ENCODE results near the gene CACNA1D.

Gene CACNA1D

DNA sequence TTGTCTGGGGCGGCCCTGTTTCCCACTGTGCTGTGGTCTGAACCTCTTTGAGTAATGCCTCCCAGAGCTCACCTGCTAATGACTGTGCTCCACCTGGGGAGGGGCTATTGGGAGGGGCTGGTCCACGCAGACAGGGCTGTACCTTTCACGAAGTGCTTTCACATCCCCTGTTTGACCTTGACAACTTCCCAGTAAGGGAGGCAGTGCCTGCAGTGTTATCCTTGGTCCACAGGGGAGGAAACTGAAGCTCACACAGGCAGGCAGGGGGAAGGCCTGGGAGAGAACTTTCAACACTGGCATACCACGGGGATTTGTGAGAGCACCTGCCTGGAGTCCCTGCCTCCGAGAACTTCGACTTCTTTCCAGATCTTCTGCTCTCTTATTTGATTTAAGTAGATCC, 91.2 kb downstream of the CACNA1D start:
- DNase-seq (ENCODE audit: insufficient read length): no peak
- no peak for TF ChIP-seq POLR2A (IDR thresholded peaks at IDR 0.05; ENCODE audit: low read depth, low read length)
- no peak for TF ChIP-seq TAF1 (IDR thresholded peaks at IDR 0.05; ENCODE audit: borderline replicate concordance, low read depth, low read length)
- no peak for TF ChIP-seq POLR2AphosphoS5 (IDR thresholded peaks at IDR 0.05; ENCODE audit: low read depth, low read length)
- FAIRE-seq: no peak

DNA sequence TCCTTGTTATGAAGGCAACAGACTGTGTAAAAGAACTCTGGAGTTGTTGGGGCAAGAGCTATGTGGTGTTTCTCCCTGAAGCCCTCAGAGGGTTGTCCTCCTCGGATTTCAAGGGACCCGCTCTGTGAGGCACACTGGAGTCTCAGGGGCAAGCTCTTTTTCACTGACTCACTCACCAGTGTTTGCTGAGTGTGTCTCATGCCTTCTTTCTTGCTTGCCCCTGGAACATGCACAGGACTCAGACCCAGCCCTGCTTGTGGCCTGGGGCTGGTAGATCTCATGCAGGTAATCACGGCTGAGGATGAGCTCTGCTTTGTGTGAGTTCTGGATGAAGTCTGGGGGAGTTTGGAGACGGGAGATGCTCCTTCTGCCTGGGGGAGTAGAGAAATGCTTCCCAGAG, 93.7 kb downstream of the CACNA1D start:
- FAIRE-seq: no peak
- no peak for TF ChIP-seq POLR2AphosphoS5 (IDR thresholded peaks at IDR 0.05; ENCODE audit: low read depth, low read length)
- no peak for TF ChIP-seq POLR2A (IDR thresholded peaks at IDR 0.05; ENCODE audit: low read depth, low read length)
- TF ChIP-seq TAF1 (IDR thresholded peaks at IDR 0.05; ENCODE audit: borderline replicate concordance, low read depth, low read length): no peak

DNA sequence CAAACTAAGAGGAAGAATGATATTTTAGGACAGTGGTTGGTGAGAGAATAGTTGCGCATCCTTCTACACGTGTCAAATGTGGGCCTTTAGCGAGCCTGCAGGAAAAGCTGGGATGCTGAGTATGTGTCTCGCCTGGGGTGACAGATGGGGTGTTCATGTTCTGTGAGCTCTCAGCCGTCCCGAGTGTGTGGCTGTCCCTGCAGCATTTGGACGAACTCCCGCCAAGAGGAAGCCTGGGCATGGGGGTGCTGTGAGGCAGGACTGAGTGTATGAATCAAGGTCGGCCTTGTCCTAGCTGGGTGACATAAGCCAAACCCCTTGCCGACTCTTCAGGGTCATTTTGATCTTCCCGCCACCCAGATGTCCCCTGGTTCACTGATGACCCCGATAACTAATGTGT, 94.8 kb downstream of the CACNA1D start:
- FAIRE-seq: no peak
- TF ChIP-seq POLR2A (IDR thresholded peaks at IDR 0.05; ENCODE audit: low read depth, low read length) (no peak), POLR2AphosphoS5 (IDR thresholded peaks at IDR 0.05; ENCODE audit: low read depth, low read length) (no peak), TAF1 (IDR thresholded peaks at IDR 0.05; ENCODE audit: borderline replicate concordance, low read depth, low read length) (no peak)

More for the DNA sequence above, 93.7 kb downstream of the CACNA1D start:
- DNase-seq (ENCODE audit: insufficient read length): no peak

DNA sequence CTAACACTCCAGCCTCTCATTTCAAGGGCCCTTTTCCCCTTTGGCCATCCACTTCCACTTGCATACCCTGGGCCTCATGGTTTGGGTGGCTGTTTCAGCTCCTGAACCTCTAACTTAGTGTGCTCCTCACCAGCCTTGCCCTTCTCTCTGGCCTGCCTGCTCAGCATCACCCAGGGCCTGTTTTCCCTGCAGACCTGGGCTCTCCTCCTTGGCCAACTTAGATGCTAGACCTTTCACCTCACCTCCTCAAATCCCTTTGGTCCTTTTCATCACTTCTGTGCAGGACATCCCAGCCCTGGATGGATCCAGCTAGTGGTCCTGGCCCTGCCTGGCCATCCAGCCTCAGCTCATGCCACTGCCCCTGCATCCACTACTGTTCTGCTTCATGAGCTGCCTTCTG, 95.4 kb downstream of the CACNA1D start:
- no peak for FAIRE-seq
- TF ChIP-seq TAF1 (IDR thresholded peaks at IDR 0.05; ENCODE audit: borderline replicate concordance, low read depth, low read length) (no peak), POLR2A (IDR thresholded peaks at IDR 0.05; ENCODE audit: low read depth, low read length) (no peak), POLR2AphosphoS5 (IDR thresholded peaks at IDR 0.05; ENCODE audit: low read depth, low read length) (no peak)
- no peak for DNase-seq (ENCODE audit: insufficient read length)

More for the DNA sequence above, 94.8 kb downstream of the CACNA1D start:
- no peak for DNase-seq (ENCODE audit: insufficient read length)

DNA sequence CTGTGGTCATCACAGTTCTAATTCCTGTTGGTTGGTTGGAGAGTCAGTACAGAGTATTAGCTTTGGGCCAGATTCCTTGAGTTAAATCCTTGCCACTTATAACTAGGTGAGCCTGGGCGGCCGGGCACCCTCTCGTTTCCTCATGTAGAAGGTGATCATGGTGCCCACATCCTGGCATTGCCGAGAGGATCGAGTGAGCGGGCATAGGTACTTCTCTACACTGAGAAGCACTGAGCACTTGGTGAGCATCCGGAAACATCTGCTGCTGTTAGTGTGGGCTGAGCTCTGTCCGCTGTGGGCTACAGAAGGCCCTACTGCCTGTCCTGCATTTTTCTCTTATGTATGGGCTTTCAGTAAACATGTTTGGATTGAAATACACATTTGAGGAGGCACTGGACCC, 96.2 kb downstream of the CACNA1D start:
- FAIRE-seq (no peak), DNase-seq (ENCODE audit: insufficient read length) (no peak)
- no peak for TF ChIP-seq POLR2A (IDR thresholded peaks at IDR 0.05; ENCODE audit: low read depth, low read length)
- no peak for TF ChIP-seq POLR2AphosphoS5 (IDR thresholded peaks at IDR 0.05; ENCODE audit: low read depth, low read length)
- no peak for TF ChIP-seq TAF1 (IDR thresholded peaks at IDR 0.05; ENCODE audit: borderline replicate concordance, low read depth, low read length)

DNA sequence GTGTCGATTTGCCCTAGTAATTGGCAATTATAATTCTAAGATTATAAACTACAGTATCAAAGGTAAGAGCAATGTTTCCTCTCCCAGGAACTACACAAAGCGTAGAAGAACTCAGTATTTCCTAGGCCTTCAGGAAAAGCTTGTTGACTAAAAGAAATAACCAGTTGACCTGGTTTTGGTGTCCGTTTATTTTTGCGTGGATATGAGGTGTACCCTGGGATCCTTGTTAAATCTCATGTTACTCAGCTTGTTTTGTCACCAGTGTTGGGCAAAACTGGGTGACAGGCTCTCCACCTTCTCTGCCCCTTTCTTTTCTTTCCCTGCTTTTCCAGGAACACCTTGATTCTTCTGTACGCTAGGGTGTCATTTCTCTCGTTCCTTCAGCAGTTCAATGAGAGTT, 97.2 kb downstream of the CACNA1D start:
- FAIRE-seq (no peak), DNase-seq (ENCODE audit: insufficient read length) (no peak)
- no peak for TF ChIP-seq POLR2A (IDR thresholded peaks at IDR 0.05; ENCODE audit: low read depth, low read length)
- no peak for TF ChIP-seq TAF1 (IDR thresholded peaks at IDR 0.05; ENCODE audit: borderline replicate concordance, low read depth, low read length)
- TF ChIP-seq POLR2AphosphoS5 (IDR thresholded peaks at IDR 0.05; ENCODE audit: low read depth, low read length): no peak

DNA sequence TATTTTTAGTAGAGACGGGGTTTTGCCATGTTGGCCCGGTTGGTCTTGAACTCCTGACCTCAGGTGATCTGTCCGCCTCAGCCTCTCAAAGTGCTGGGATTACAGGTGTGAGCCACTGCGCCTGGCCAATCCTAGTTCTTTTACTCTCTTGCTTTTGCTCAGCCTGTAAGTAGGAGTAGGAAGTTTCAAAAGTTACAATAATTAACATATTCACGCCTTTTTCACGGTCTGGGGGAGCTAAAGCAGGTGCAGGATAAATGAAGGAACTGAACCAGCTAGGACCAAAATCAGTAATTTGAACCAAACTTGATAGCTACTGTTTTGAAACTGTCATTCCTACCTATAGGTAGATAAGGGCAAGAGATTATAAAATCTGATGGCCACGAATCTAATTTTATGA, 98.5 kb downstream of the CACNA1D start:
- TF ChIP-seq POLR2A (IDR thresholded peaks at IDR 0.05; ENCODE audit: low read depth, low read length): no peak
- no peak for TF ChIP-seq TAF1 (IDR thresholded peaks at IDR 0.05; ENCODE audit: borderline replicate concordance, low read depth, low read length)
- TF ChIP-seq POLR2AphosphoS5 (IDR thresholded peaks at IDR 0.05; ENCODE audit: low read depth, low read length): no peak
- DNase-seq (ENCODE audit: insufficient read length): no peak
- no peak for FAIRE-seq

DNA sequence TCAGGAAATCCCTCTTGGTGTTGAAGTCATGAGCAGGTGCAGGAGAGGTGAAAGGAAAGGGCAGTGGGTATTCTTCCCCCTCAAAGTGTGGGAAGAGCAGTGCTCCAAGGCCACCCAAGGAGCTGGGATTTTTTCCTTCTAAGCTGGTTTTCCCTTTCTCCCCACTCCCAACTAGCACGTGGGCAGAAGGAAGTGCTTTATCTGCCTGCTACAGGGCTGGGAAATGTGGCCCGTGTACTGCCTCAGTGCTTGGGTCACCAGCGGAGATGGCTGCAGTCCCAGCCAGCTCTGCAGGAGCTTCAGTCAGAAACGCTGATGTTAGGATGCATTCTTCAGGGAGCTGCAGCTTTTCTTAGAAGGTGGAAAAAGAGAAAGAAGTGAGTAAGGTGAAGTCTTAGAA, 99.2 kb downstream of the CACNA1D start:
- no peak for DNase-seq (ENCODE audit: insufficient read length)
- no peak for FAIRE-seq
- TF ChIP-seq POLR2A (IDR thresholded peaks at IDR 0.05; ENCODE audit: low read depth, low read length): no peak
- no peak for TF ChIP-seq POLR2AphosphoS5 (IDR thresholded peaks at IDR 0.05; ENCODE audit: low read depth, low read length)
- TF ChIP-seq TAF1 (IDR thresholded peaks at IDR 0.05; ENCODE audit: borderline replicate concordance, low read depth, low read length): no peak

DNA sequence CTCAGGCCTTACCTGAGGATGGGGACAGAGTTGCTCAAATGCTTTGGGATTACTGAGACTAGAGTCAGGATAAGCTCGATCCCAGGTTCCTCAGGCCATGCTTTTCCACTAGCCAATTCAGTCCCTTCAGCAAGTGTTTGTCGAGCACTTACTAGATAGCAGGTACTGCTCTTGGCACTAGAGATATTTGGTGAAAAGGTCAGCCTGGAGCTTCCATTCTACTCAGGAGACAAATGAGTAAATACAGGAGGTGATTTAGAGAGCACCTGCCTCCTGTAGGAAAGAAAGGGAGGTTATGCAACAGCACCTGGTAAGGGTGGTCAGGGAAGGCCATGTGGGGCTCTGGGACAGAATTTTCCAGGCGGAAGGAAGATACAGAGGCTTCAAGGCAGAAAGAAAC, 99.9 kb downstream of the CACNA1D start:
- no peak for FAIRE-seq
- no peak for DNase-seq (ENCODE audit: insufficient read length)
- TF ChIP-seq POLR2A (IDR thresholded peaks at IDR 0.05; ENCODE audit: low read depth, low read length) (no peak), TAF1 (IDR thresholded peaks at IDR 0.05; ENCODE audit: borderline replicate concordance, low read depth, low read length) (no peak), POLR2AphosphoS5 (IDR thresholded peaks at IDR 0.05; ENCODE audit: low read depth, low read length) (no peak)

DNA sequence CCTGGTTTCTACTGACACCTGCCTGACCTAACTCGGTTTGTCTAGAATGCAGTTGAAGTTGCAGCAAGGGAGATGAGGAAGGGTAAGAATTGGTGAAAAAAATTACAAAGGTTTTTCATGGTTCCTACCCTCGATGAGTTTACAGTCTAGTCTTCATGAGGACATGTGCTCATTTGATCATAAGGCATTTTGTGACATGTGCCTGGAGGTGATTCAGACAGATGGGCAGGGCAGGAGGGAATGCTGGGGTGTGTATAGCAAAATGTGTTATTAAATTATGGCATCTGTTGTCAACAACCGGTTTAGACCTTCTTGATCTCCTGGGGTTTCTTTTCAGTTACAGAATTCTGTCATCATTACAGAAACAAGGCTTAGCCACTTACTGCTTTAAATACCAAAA, 101.2 kb downstream of the CACNA1D start:
- DNase-seq (ENCODE audit: insufficient read length) (no peak), FAIRE-seq (no peak)
- TF ChIP-seq TAF1 (IDR thresholded peaks at IDR 0.05; ENCODE audit: borderline replicate concordance, low read depth, low read length) (no peak), POLR2A (IDR thresholded peaks at IDR 0.05; ENCODE audit: low read depth, low read length) (no peak), POLR2AphosphoS5 (IDR thresholded peaks at IDR 0.05; ENCODE audit: low read depth, low read length) (no peak)

DNA sequence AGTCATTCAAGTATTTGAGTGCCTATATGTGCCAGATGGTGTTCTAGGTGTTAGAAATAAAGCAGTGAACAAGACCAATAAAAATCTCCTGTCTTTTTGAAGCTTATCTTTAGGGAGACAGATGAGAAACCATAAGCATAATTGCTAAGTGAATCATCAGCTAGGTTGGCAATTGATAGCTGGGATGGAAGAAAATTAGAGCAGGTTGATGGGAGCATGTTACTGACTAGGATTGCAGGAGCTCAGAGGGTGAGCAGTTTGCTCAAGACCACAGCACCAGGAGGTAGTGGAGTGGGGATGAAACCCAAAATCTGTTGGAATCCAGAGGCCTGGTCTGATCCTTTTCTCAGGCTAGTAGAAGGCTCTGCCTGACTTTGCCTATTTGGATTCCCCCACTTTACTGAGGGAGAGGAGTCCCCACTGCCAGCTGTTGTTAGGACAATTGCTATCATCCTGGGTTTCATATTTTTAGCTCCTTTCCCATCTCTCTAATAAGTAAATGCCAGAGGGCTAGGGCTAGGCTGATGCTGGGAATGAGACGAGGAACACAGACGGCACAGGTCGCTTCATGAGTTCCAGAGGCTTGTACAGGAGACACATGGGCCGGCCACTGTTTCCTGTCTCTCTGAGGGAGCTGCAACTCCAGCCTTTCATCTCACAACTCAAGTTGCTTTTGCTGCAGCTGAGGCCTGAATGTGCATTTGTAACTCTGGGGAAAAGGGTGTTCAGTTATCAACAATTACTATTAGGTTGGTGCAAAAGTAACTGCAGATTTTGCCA, 102.9 kb downstream of the CACNA1D start:
- DNase-seq (ENCODE audit: insufficient read length): no peak
- TF ChIP-seq POLR2AphosphoS5 (IDR thresholded peaks at IDR 0.05; ENCODE audit: low read depth, low read length) (no peak), POLR2A (IDR thresholded peaks at IDR 0.05; ENCODE audit: low read depth, low read length) (no peak), TAF1 (IDR thresholded peaks at IDR 0.05; ENCODE audit: borderline replicate concordance, low read depth, low read length) (no peak)
- FAIRE-seq: no peak

DNA sequence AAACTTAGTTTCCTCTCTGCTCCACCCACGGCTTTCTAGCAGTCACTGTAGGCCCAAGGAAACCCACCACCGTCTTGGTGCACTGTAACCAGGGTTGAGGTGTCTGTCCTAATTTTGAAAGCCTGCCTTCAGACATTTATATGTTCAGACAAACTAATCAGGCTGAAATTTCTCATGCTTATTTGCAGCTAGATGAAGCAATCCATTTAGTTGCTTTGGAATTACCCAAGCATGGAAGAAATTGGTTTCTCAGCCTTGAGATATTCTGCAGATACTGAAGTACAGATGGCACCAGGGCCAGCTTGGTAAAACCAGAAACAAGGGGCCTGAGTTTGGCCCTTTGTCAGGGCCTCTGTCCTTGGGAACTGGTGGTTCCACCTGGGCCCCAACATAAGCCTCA, 105.4 kb downstream of the CACNA1D start:
- FAIRE-seq (no peak), DNase-seq (ENCODE audit: insufficient read length) (no peak)
- no peak for TF ChIP-seq POLR2A (IDR thresholded peaks at IDR 0.05; ENCODE audit: low read depth, low read length)
- TF ChIP-seq TAF1 (IDR thresholded peaks at IDR 0.05; ENCODE audit: borderline replicate concordance, low read depth, low read length): no peak
- no peak for TF ChIP-seq POLR2AphosphoS5 (IDR thresholded peaks at IDR 0.05; ENCODE audit: low read depth, low read length)

All from GM12892 (cell line).